ENCODE results near the gene APLP1. TPM values are rescaled to one million over a fixed set of nuclear protein-coding genes. Genes with fewer than 3 reads are reported as not detected.
A peak's percentile ranks its signal among the peaks of the same experiment; 100 is the strongest.
"Not testable (repeated sequence)": the region's sequence is repeated elsewhere in the genome, so short reads cannot be mapped to it uniquely, and the experiment has no call there.

The APLP1 gene
- total RNA-seq, 1 experiment from 2014 or later = 2.0 TPM

- H4K20me1 ChIP-seq (ENCODE audit: insufficient read depth) = no peaks in the 10 kb centered on the region
- no peak overlapping the region for H2AFZ ChIP-seq
- H3K79me2 ChIP-seq (ENCODE audit: low read depth) = no peaks in the 10 kb centered on the region
- H3K9me3 ChIP-seq (ENCODE audit: insufficient read depth, low read depth) = no peaks in the 10 kb centered on the region
- CTCF ChIA-PET = no interaction called here
- no peaks in the 10 kb centered on the region for H3K9me2 ChIP-seq (ENCODE audit: insufficient read depth)
- DNase-seq = no peak
- no peaks in the 10 kb centered on the region for H3K27me3 ChIP-seq (ENCODE audit: insufficient read depth, low read depth)
- TF ChIP-seq EZH2 (IDR thresholded peaks at IDR 0.05; ENCODE audit: low read depth) (no peak), CTCF (conservative IDR thresholded peaks at IDR 0.05) (no peak)
- POLR2A ChIA-PET (ENCODE audit: unreplicated experiment) = no interaction called here
- no peak overlapping the region for H3K27ac ChIP-seq
- intact Hi-C loops (cut with micrococcal nuclease; ENCODE audit: unreplicated experiment) = loop anchor here (10.0 kb wide), 1 partner anchor 165 kb away; the partner anchor contains the start of genes IGFLR1, LIN37, PSENEN and U2AF1L4
- H3K4me3 ChIP-seq = no peak overlapping the region
- H3K4me1 ChIP-seq (replicated peaks; ENCODE audit: insufficient read depth) = no peaks in the 10 kb centered on the region
- BruUV-seq (replicated peaks) = no TSS peak
- no peaks in the 10 kb centered on the region for H3K36me3 ChIP-seq (ENCODE audit: low read depth)
- H3F3A ChIP-seq (ENCODE audit: insufficient read depth, low read depth) = peaks cover 8% of the 10 kb centered on the region
- H3K4me2 ChIP-seq = no peak overlapping the region
Measured at GRCh38 chr19:35909684-35910035, 41.3 kb downstream of the APLP1 start.

- H3K27me3 ChIP-seq (ENCODE audit: insufficient read depth, low read depth); H2AFZ ChIP-seq; H3K4me2 ChIP-seq; H3K79me2 ChIP-seq (ENCODE audit: low read depth); BruUV-seq (replicated peaks); intact Hi-C loops (cut with micrococcal nuclease; ENCODE audit: unreplicated experiment); H4K20me1 ChIP-seq (ENCODE audit: insufficient read depth); H3K9me3 ChIP-seq (ENCODE audit: insufficient read depth, low read depth); H3K27ac ChIP-seq; H3F3A ChIP-seq (ENCODE audit: insufficient read depth, low read depth); H3K4me3 ChIP-seq; H3K4me1 ChIP-seq (replicated peaks; ENCODE audit: insufficient read depth); H3K36me3 ChIP-seq (ENCODE audit: low read depth); DNase-seq; H3K9me2 ChIP-seq (ENCODE audit: insufficient read depth); POLR2A ChIA-PET (ENCODE audit: unreplicated experiment): not testable (repeated sequence)
- CTCF ChIA-PET = interaction anchor here (0.6 kb wide), 1 partner anchor 39 kb away, joined by 3 read pairs; no protein-coding TSS in a partner anchor
Measured at GRCh38 chr19:35910355-35910754, 42.0 kb downstream of the APLP1 start.

- H3K4me3 ChIP-seq = no peak overlapping the region
- H3K27ac ChIP-seq = no peak overlapping the region
- H3K9me2 ChIP-seq (ENCODE audit: insufficient read depth) = no peaks in the 10 kb centered on the region
- DNase-seq = no peak
- TF ChIP-seq CTCF (conservative IDR thresholded peaks at IDR 0.05) (no peak), EZH2 (IDR thresholded peaks at IDR 0.05; ENCODE audit: low read depth) (no peak)
- H3K36me3 ChIP-seq (ENCODE audit: low read depth) = no peaks in the 10 kb centered on the region
- H3F3A ChIP-seq (ENCODE audit: insufficient read depth, low read depth) = no peaks in the 10 kb centered on the region
- no peaks in the 10 kb centered on the region for H3K9me3 ChIP-seq (ENCODE audit: insufficient read depth, low read depth)
- H4K20me1 ChIP-seq (ENCODE audit: insufficient read depth) = no peaks in the 10 kb centered on the region
- no peak overlapping the region for H3K4me2 ChIP-seq
- POLR2A ChIA-PET (ENCODE audit: unreplicated experiment) = interaction anchor here (0.6 kb wide), 1 partner anchor 225 kb away, joined by 3 read pairs; no protein-coding TSS in a partner anchor
- H3K79me2 ChIP-seq (ENCODE audit: low read depth) = no peaks in the 10 kb centered on the region
- no TSS peak for BruUV-seq (replicated peaks)
- H3K27me3 ChIP-seq (ENCODE audit: insufficient read depth, low read depth) = peaks cover 5% of the 10 kb centered on the region; the same call in 1 of the 2 replicates
- CTCF ChIA-PET = interaction anchor here (0.6 kb wide), 1 partner anchor 38 kb away, joined by 3 read pairs; no protein-coding TSS in a partner anchor
- intact Hi-C loops (cut with micrococcal nuclease; ENCODE audit: unreplicated experiment) = no loop called here
- no peaks in the 10 kb centered on the region for H3K4me1 ChIP-seq (replicated peaks; ENCODE audit: insufficient read depth)
- no peak overlapping the region for H2AFZ ChIP-seq
Measured at GRCh38 chr19:35911173-35911572, 42.8 kb downstream of the APLP1 start.

GRCh38 chr19:35911790-35912189 lies 43.4 kb downstream of the APLP1 start:
- no peaks in the 10 kb centered on the region for H3K9me2 ChIP-seq (ENCODE audit: insufficient read depth)
- intact Hi-C loops (cut with micrococcal nuclease; ENCODE audit: unreplicated experiment) = no loop called here
- CTCF ChIA-PET = no interaction called here
- no peak overlapping the region for H3K4me3 ChIP-seq
- H3K4me2 ChIP-seq = no peak overlapping the region
- H3K9me3 ChIP-seq (ENCODE audit: insufficient read depth, low read depth) = no peaks in the 10 kb centered on the region
- H3K79me2 ChIP-seq (ENCODE audit: low read depth) = no peaks in the 10 kb centered on the region
- TF ChIP-seq EZH2 (IDR thresholded peaks at IDR 0.05; ENCODE audit: low read depth) (no peak), CTCF (conservative IDR thresholded peaks at IDR 0.05) (no peak)
- H3F3A ChIP-seq (ENCODE audit: insufficient read depth, low read depth) = no peaks in the 10 kb centered on the region
- no peaks in the 10 kb centered on the region for H3K36me3 ChIP-seq (ENCODE audit: low read depth)
- H3K4me1 ChIP-seq (replicated peaks; ENCODE audit: insufficient read depth) = no peaks in the 10 kb centered on the region
- H3K27me3 ChIP-seq (ENCODE audit: insufficient read depth, low read depth) = peaks cover 11% of the 10 kb centered on the region; the same call in 1 of the 2 replicates
- H4K20me1 ChIP-seq (ENCODE audit: insufficient read depth) = no peaks in the 10 kb centered on the region
- BruUV-seq (replicated peaks) = no TSS peak
- no peak overlapping the region for H3K27ac ChIP-seq
- DNase-seq = peak in 1 of 2 experiments; percentile 64
- POLR2A ChIA-PET (ENCODE audit: unreplicated experiment) = interaction anchor here (0.6 to 0.8 kb wide), 2 partner anchors 11 to 19 kb away, joined by 3 to 7 read pairs; partner anchors contain the start of gene NFKBID
- H2AFZ ChIP-seq = no peak overlapping the region
